ENCODE data around the gene ACSM6.
A peak's percentile ranks its signal among the peaks of the same experiment; 100 is the strongest.
"Not testable (repeated sequence)": the region's sequence is repeated elsewhere in the genome, so short reads cannot be mapped to it uniquely, and the experiment has no call there.

ACSM6 gene

GRCh38 chr10:95217476-95217875, 23.4 kb downstream of the ACSM6 start:
- no peak for DNase-seq

- no peak for DNase-seq
These were observed 26.5 kb downstream of the ACSM6 start for GRCh38 chr10:95220539-95220938.

- no peak for DNase-seq
These were observed 27.1 kb downstream of the ACSM6 start for GRCh38 chr10:95221124-95221523.

GRCh38 chr10:95225136-95225535, 31.1 kb downstream of the ACSM6 start:
- no peak for DNase-seq

- not testable (repeated sequence) for DNase-seq
These were observed 35.1 kb downstream of the ACSM6 start for GRCh38 chr10:95228934-95229723.

GRCh38 chr10:95229724-95230627, 35.9 kb downstream of the ACSM6 start:
- DNase-seq = no peak

GRCh38 chr10:95230677-95231586, 36.9 kb downstream of the ACSM6 start:
- not testable (repeated sequence) for DNase-seq

GRCh38 chr10:95233377-95234034, 39.5 kb downstream of the ACSM6 start:
- DNase-seq = no peak

GRCh38 chr10:95234951-95235350, 40.9 kb downstream of the ACSM6 start:
- no peak for DNase-seq

- no peak for DNase-seq
These were observed 41.6 kb downstream of the ACSM6 start for GRCh38 chr10:95235676-95236067.

- no peak for DNase-seq
These were observed 42.2 kb downstream of the ACSM6 start for GRCh38 chr10:95236068-95236903.

- DNase-seq = no peak
These were observed 43.5 kb downstream of the ACSM6 start for GRCh38 chr10:95237376-95238170.

GRCh38 chr10:95240096-95240495, 46.1 kb downstream of the ACSM6 start:
- not testable (repeated sequence) for DNase-seq

- DNase-seq = no peak
These were observed 46.8 kb downstream of the ACSM6 start for GRCh38 chr10:95240811-95241210.

- no peak for DNase-seq
These were observed 47.5 kb downstream of the ACSM6 start for GRCh38 chr10:95241533-95241932.

GRCh38 chr10:95242581-95243317, 48.7 kb downstream of the ACSM6 start:
- DNase-seq = peak; percentile 32

GRCh38 chr10:95243318-95243617, 49.2 kb downstream of the ACSM6 start:
- DNase-seq = no peak

GRCh38 chr10:95244152-95244551, 50.1 kb downstream of the ACSM6 start:
- no peak for DNase-seq

- no peak for DNase-seq
These were observed 51.5 kb downstream of the ACSM6 start for GRCh38 chr10:95245425-95246055.
